Liver (tissue), 9 donors: ENCODE data around the gene APOL3. TPM values are rescaled to one million over a fixed set of nuclear protein-coding genes. Genes with fewer than 3 reads are reported as not detected.

Experiments used
- DNase-seq: peaks from one replicate; pipeline ENCODE4 v3.0.0-alpha.2; 2017; ENCODE audit warnings: low spot score
- H3K27ac ChIP-seq, 2 donors: one replicate each; pipeline ENCODE4 v1.7.0; 2013; ENCODE audit warnings: inconsistent platforms in 2 of 2, low read length in 2 of 2, control low read depth in 1 of 2, low read depth in 1 of 2, mild to moderate bottlenecking in 1 of 2
- H3K27me3 ChIP-seq, 4 donors: one replicate each; pipeline versions ENCODE4 v1.6.1 to v1.7.0; 2013; ENCODE audit warnings: low read length in 3 of 4, inconsistent platforms in 1 of 4, mild to moderate bottlenecking in 1 of 4, moderate library complexity in 1 of 4; ENCODE audit not compliant: control insufficient read depth in 4 of 4, insufficient read depth in 4 of 4
- H3K36me3 ChIP-seq, 4 donors: one replicate each; pipeline versions ENCODE4 v1.6.1 to v1.7.0; 2013; ENCODE audit warnings: low read length in 3 of 4, mild to moderate bottlenecking in 3 of 4, low read depth in 1 of 4, moderate library complexity in 1 of 4; ENCODE audit not compliant: control insufficient read depth in 4 of 4, insufficient read depth in 3 of 4
- H3K4me1 ChIP-seq, 4 donors: one replicate each; pipeline versions ENCODE4 v1.6.1 to v1.7.0; 2013; ENCODE audit warnings: low read length in 3 of 4, mild to moderate bottlenecking in 3 of 4, moderate library complexity in 1 of 4; ENCODE audit not compliant: control insufficient read depth in 4 of 4, insufficient read depth in 4 of 4
- H3K4me3 ChIP-seq, 3 donors: one replicate each; pipeline versions ENCODE4 v1.6.1 to v1.7.0; 2013; ENCODE audit warnings: low read length in 3 of 3, control low read depth in 1 of 3, low read depth in 1 of 3, mild to moderate bottlenecking in 1 of 3
- H3K9ac ChIP-seq, 2 donors: one replicate each; pipeline ENCODE4 v1.7.0; 2013; ENCODE audit warnings: low read length in 2 of 2, mild to moderate bottlenecking in 2 of 2, moderate library complexity in 2 of 2, control low read depth in 1 of 2, low read depth in 1 of 2
- H3K9me3 ChIP-seq, 4 donors: one replicate each; pipeline versions ENCODE4 v1.6.1 to v1.7.0; 2013; ENCODE audit warnings: low read length in 3 of 4; ENCODE audit not compliant: control insufficient read depth in 4 of 4
- EGR1 ChIP-seq, 2 donors: IDR thresholded peaks; 2 replicates each; pipeline ENCODE4 v1.6.1; 2016 to 2018; ENCODE audit warnings: antibody characterized with exemption in 2 of 2, low read depth in 2 of 2
- FOXA1 ChIP-seq: IDR thresholded peaks from 2 replicates; pipeline ENCODE4 v1.6.1; 2016; ENCODE audit warnings: antibody characterized with exemption
- FOXA2 ChIP-seq: IDR thresholded peaks from 2 replicates; pipeline ENCODE4 v1.6.1; 2016; ENCODE audit warnings: antibody characterized with exemption
- GABPA ChIP-seq, 2 donors: IDR thresholded peaks in 1 of 2; conservative IDR thresholded peaks in 1 of 2; 2 replicates each; pipeline ENCODE4 v1.6.1; 2016; ENCODE audit warnings: antibody characterized with exemption in 2 of 2, mild to moderate bottlenecking in 1 of 2, moderate library complexity in 1 of 2
- HNF4A ChIP-seq, 2 donors: conservative IDR thresholded peaks; 2 replicates each; pipeline ENCODE4 v1.6.1; 2016; ENCODE audit warnings: antibody characterized with exemption in 2 of 2, mild to moderate bottlenecking in 2 of 2
- HNF4G ChIP-seq: IDR thresholded peaks from 2 replicates; pipeline ENCODE4 v1.6.1; 2016; ENCODE audit warnings: antibody characterized with exemption
- JUND ChIP-seq, 2 donors: IDR thresholded peaks; 2 replicates each; pipeline ENCODE4 v1.6.1; 2016; ENCODE audit warnings: antibody characterized with exemption in 2 of 2
- RAD21 ChIP-seq, 2 donors: IDR thresholded peaks; 2 replicates each; pipeline ENCODE4 v1.6.1; 2016; ENCODE audit warnings: antibody characterized with exemption in 2 of 2, mild to moderate bottlenecking in 2 of 2
- RXRA ChIP-seq, 2 donors: IDR thresholded peaks; 2 replicates each; pipeline ENCODE4 v1.6.1; 2017 to 2018; ENCODE audit warnings: antibody characterized with exemption in 2 of 2, mild to moderate bottlenecking in 1 of 2
- SP1 ChIP-seq: IDR thresholded peaks from 2 replicates; pipeline ENCODE4 v1.6.1; 2018; ENCODE audit warnings: antibody characterized with exemption, mild to moderate bottlenecking
- TAF1 ChIP-seq: conservative IDR thresholded peaks from 2 replicates; pipeline ENCODE4 v1.6.1; 2016; ENCODE audit warnings: antibody characterized with exemption, mild to moderate bottlenecking
- YY1 ChIP-seq: IDR thresholded peaks from 2 replicates; pipeline ENCODE4 v1.6.1; 2016; ENCODE audit warnings: antibody characterized with exemption, mild to moderate bottlenecking
- WGBS: extraction: QIAGEN DNeasy Blood & Tissue Kit; methylation state at CpG from one replicate; pipeline ENCODE4 v1.1.7; 2013; 5-methylcytosine and 5-hydroxymethylcytosine counted together
- polyA plus RNA-seq, 2 donors: library from polyadenylated mRNA; stranded (reverse) in 1 of 2; unstranded in 1 of 2; fragments of 200-250 nt in 1 of 2; fragments of >200 nt in 1 of 2; fragmentation: Nextera tagmentation in 1 of 2; extraction: Ambion mirVana in 1 of 2; gene quantifications; one replicate each; pipeline versions ENCODE4 v1.2.1 to v1.2.3, GENCODE V29; 2013 to 2015
- total RNA-seq, 2 donors: library from RNA; depleted of rRNA; stranded (reverse); fragments of >200 nt; gene quantifications; one replicate each; pipeline ENCODE4 v1.2.3, GENCODE V29; 2014
- TF ChIP-seq, protein P1 (sequence below): fragments of 150-350 bp; IDR thresholded peaks from 2 replicates; pipeline ENCODE4 v1.5.1; 2017; ENCODE audit warnings: improper control_type of control experiment, low read depth, low read length; ENCODE audit not compliant: missing input control
- TF ChIP-seq, protein P2 (sequence below): IDR thresholded peaks from 2 replicates; pipeline ENCODE4 v1.6.1; 2016; ENCODE audit warnings: antibody characterized with exemption
- TF ChIP-seq, protein P3 (sequence below): IDR thresholded peaks from 2 replicates; pipeline ENCODE4 v1.6.1; 2016; ENCODE audit warnings: antibody characterized with exemption, mild to moderate bottlenecking
- TF ChIP-seq, protein P4 (sequence below): IDR thresholded peaks from 2 replicates; pipeline ENCODE4 v1.6.1; 2016; ENCODE audit warnings: antibody characterized with exemption
- TF ChIP-seq, protein P5 (sequence below): IDR thresholded peaks from 2 replicates; pipeline ENCODE4 v1.6.1; 2016; ENCODE audit warnings: antibody characterized with exemption
- donor health status: healthy.
- donor health status: healthy.
- donor health status: healthy.
- donor health status: healthy.
- donor health status: healthy.

APOL3 gene
- total and polyA plus RNA-seq, 4 donors = 7.2 to 34.5 (median 11.8) TPM

DNA sequence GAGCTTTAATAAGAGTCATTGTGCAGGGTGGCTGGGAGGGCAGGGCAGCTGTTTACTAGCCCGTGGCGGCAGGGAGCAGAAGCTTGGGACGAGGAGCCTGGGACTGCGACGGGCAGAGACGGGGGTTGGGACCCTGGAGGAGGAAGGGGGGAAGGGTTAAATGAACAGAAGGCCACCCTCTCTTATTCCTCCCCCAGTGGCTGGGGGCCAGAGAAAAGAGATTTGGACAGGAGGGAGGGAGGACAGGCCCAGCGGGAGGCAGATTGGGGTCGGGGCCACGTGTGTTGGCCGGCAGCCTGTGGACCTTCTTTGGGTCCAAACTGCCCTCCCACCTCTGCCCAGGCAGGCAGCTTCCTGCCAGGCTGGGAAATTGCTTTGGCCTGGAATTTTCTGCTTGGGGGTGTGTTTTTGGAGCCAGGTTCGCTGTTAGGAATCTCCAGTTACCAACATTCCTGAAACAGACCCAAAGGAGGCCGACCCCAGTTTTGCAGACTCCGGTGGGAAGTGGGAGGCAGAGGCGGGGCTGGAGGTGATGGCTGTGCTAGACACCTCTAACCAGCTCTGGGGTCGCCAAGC is 50.2 kb downstream of the APOL3 start:
- no peak overlapping the region for H3K9ac ChIP-seq
- WGBS = 76% methylated on average over 15 of the region's 15 CpGs
- TF ChIP-seq RAD21 (IDR thresholded peaks at IDR 0.05) (no peak), FOXA1 (no peak), JUND (IDR thresholded peaks at IDR 0.05) (no peak), EGR1 (IDR thresholded peaks at IDR 0.05; ENCODE audit: low read depth in 2 of 2) (no peak), HNF4A (conservative IDR thresholded peaks at IDR 0.05) (no peak), TAF1 (no peak), HNF4G (no peak), FOXA2 (no peak), SP1 (no peak), RXRA (IDR thresholded peaks at IDR 0.05) (no peak), GABPA (IDR thresholded peaks at IDR 0.05 in 1 of 2, conservative IDR thresholded peaks at IDR 0.05 in 1 of 2) (no peak), YY1 (no peak)
- TF ChIP-seq, protein P1, sequence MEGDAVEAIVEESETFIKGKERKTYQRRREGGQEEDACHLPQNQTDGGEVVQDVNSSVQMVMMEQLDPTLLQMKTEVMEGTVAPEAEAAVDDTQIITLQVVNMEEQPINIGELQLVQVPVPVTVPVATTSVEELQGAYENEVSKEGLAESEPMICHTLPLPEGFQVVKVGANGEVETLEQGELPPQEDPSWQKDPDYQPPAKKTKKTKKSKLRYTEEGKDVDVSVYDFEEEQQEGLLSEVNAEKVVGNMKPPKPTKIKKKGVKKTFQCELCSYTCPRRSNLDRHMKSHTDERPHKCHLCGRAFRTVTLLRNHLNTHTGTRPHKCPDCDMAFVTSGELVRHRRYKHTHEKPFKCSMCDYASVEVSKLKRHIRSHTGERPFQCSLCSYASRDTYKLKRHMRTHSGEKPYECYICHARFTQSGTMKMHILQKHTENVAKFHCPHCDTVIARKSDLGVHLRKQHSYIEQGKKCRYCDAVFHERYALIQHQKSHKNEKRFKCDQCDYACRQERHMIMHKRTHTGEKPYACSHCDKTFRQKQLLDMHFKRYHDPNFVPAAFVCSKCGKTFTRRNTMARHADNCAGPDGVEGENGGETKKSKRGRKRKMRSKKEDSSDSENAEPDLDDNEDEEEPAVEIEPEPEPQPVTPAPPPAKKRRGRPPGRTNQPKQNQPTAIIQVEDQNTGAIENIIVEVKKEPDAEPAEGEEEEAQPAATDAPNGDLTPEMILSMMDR = no peak
- TF ChIP-seq, protein P2, sequence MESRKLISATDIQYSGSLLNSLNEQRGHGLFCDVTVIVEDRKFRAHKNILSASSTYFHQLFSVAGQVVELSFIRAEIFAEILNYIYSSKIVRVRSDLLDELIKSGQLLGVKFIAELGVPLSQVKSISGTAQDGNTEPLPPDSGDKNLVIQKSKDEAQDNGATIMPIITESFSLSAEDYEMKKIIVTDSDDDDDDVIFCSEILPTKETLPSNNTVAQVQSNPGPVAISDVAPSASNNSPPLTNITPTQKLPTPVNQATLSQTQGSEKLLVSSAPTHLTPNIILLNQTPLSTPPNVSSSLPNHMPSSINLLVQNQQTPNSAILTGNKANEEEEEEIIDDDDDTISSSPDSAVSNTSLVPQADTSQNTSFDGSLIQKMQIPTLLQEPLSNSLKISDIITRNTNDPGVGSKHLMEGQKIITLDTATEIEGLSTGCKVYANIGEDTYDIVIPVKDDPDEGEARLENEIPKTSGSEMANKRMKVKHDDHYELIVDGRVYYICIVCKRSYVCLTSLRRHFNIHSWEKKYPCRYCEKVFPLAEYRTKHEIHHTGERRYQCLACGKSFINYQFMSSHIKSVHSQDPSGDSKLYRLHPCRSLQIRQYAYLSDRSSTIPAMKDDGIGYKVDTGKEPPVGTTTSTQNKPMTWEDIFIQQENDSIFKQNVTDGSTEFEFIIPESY = no peak
- TF ChIP-seq, protein P3, sequence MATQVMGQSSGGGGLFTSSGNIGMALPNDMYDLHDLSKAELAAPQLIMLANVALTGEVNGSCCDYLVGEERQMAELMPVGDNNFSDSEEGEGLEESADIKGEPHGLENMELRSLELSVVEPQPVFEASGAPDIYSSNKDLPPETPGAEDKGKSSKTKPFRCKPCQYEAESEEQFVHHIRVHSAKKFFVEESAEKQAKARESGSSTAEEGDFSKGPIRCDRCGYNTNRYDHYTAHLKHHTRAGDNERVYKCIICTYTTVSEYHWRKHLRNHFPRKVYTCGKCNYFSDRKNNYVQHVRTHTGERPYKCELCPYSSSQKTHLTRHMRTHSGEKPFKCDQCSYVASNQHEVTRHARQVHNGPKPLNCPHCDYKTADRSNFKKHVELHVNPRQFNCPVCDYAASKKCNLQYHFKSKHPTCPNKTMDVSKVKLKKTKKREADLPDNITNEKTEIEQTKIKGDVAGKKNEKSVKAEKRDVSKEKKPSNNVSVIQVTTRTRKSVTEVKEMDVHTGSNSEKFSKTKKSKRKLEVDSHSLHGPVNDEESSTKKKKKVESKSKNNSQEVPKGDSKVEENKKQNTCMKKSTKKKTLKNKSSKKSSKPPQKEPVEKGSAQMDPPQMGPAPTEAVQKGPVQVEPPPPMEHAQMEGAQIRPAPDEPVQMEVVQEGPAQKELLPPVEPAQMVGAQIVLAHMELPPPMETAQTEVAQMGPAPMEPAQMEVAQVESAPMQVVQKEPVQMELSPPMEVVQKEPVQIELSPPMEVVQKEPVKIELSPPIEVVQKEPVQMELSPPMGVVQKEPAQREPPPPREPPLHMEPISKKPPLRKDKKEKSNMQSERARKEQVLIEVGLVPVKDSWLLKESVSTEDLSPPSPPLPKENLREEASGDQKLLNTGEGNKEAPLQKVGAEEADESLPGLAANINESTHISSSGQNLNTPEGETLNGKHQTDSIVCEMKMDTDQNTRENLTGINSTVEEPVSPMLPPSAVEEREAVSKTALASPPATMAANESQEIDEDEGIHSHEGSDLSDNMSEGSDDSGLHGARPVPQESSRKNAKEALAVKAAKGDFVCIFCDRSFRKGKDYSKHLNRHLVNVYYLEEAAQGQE = no peak
- TF ChIP-seq, protein P4, sequence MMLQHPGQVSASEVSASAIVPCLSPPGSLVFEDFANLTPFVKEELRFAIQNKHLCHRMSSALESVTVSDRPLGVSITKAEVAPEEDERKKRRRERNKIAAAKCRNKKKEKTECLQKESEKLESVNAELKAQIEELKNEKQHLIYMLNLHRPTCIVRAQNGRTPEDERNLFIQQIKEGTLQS = no peak
- TF ChIP-seq, protein P5, sequence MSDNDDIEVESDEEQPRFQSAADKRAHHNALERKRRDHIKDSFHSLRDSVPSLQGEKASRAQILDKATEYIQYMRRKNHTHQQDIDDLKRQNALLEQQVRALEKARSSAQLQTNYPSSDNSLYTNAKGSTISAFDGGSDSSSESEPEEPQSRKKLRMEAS = no peak
- no peak overlapping the region for H3K4me3 ChIP-seq
- H3K4me1 ChIP-seq = no peaks in the 10 kb centered on the region
- no peak for DNase-seq
- H3K27me3 ChIP-seq = no peaks in the 10 kb centered on the region
- no peaks in the 10 kb centered on the region for H3K9me3 ChIP-seq
- no peaks in the 10 kb centered on the region for H3K36me3 ChIP-seq
- H3K27ac ChIP-seq = no peak overlapping the region
